ENCODE results near the gene POLA1. TPM values are rescaled to one million over a fixed set of nuclear protein-coding genes. Genes with fewer than 3 reads are reported as not detected.

POLA1 gene
- total RNA-seq, 1 donor from 2014 or later: 76.5 TPM

- no peak for DNase-seq (ENCODE audit: low read depth, low spot score)
- Mint-ChIP-seq H3K36me3 (ENCODE audit: low read depth) (no peaks in the 10 kb centered on the region), H3K27me3 (ENCODE audit: low read depth) (peaks cover 98% of the 10 kb centered on the region), H3K27ac (ENCODE audit: unreplicated experiment) (no peak overlapping the region), H3K4me1 (peaks cover 46% of the 10 kb centered on the region), H3K4me3 (peak overlapping the region; percentile 21), H3K9me3 (no peaks in the 10 kb centered on the region)
- no peak for TF ChIP-seq CTCF (conservative IDR thresholded peaks at IDR 0.05)
Measured at GRCh38 chrX:25020391-25020904, 326.7 kb downstream of the POLA1 start.

- H3K9me3 Mint-ChIP-seq: no peaks in the 10 kb centered on the region
- DNase-seq (ENCODE audit: low read depth, low spot score): peak; percentile 70
- H3K4me1 Mint-ChIP-seq: peaks cover 45% of the 10 kb centered on the region
- no peaks in the 10 kb centered on the region for H3K36me3 Mint-ChIP-seq (ENCODE audit: low read depth)
- peak; percentile 94 for TF ChIP-seq CTCF (conservative IDR thresholded peaks at IDR 0.05)
- peak overlapping the region; percentile 38 for H3K4me3 Mint-ChIP-seq
- peaks cover 98% of the 10 kb centered on the region for H3K27me3 Mint-ChIP-seq (ENCODE audit: low read depth)
- H3K27ac Mint-ChIP-seq (ENCODE audit: unreplicated experiment): no peak overlapping the region
Measured at GRCh38 chrX:25020905-25021449, 327.3 kb downstream of the POLA1 start.

GRCh38 chrX:25022499-25023325 is 329.0 kb downstream of the POLA1 start:
- no peak for DNase-seq (ENCODE audit: low read depth, low spot score)
- H3K4me3 Mint-ChIP-seq: peak overlapping the region; percentile 12
- H3K4me1 Mint-ChIP-seq: peaks cover 33% of the 10 kb centered on the region

GRCh38 chrX:25023908-25024307 is 330.2 kb downstream of the POLA1 start:
- no peak overlapping the region for H3K4me3 Mint-ChIP-seq
- no peaks in the 10 kb centered on the region for H3K9me3 Mint-ChIP-seq
- H3K27ac Mint-ChIP-seq (ENCODE audit: unreplicated experiment): no peak overlapping the region

More at GRCh38 chrX:25022499-25023325, 329.0 kb downstream of the POLA1 start:
- Mint-ChIP-seq H3K9me3 (no peaks in the 10 kb centered on the region), H3K27me3 (ENCODE audit: low read depth) (peaks cover 94% of the 10 kb centered on the region), H3K27ac (ENCODE audit: unreplicated experiment) (no peak overlapping the region), H3K36me3 (ENCODE audit: low read depth) (no peaks in the 10 kb centered on the region)
- TF ChIP-seq CTCF (conservative IDR thresholded peaks at IDR 0.05): peak; percentile 48

GRCh38 chrX:25025615-25026014 is 331.9 kb downstream of the POLA1 start:
- no peaks in the 10 kb centered on the region for H3K9me3 Mint-ChIP-seq
- no peak overlapping the region for H3K27ac Mint-ChIP-seq (ENCODE audit: unreplicated experiment)
- no peak for DNase-seq (ENCODE audit: low read depth, low spot score)
- TF ChIP-seq CTCF (conservative IDR thresholded peaks at IDR 0.05): no peak
- H3K27me3 Mint-ChIP-seq (ENCODE audit: low read depth): peaks cover 78% of the 10 kb centered on the region
- no peaks in the 10 kb centered on the region for H3K36me3 Mint-ChIP-seq (ENCODE audit: low read depth)
- no peak overlapping the region for H3K4me3 Mint-ChIP-seq
- H3K4me1 Mint-ChIP-seq: peaks cover 27% of the 10 kb centered on the region

More at GRCh38 chrX:25023908-25024307, 330.2 kb downstream of the POLA1 start:
- peaks cover 88% of the 10 kb centered on the region for H3K27me3 Mint-ChIP-seq (ENCODE audit: low read depth)
- no peaks in the 10 kb centered on the region for H3K36me3 Mint-ChIP-seq (ENCODE audit: low read depth)
- no peak for TF ChIP-seq CTCF (conservative IDR thresholded peaks at IDR 0.05)
- DNase-seq (ENCODE audit: low read depth, low spot score): no peak
- H3K4me1 Mint-ChIP-seq: peaks cover 36% of the 10 kb centered on the region
